ENCODE measurements around the gene ANAPC16.

- TF ChIP-seq ELK1 (IDR thresholded peaks at IDR 0.05; ENCODE audit: low read depth, low read length) (no peak), CTCF (IDR thresholded peaks at IDR 0.05) (no peak), REST (IDR thresholded peaks at IDR 0.05) (no peak), POLR2A (IDR thresholded peaks at IDR 0.05; ENCODE audit: low read length) (no peak), POLR2AphosphoS2 (conservative IDR thresholded peaks at IDR 0.05; ENCODE audit: low read length) (no peak)
Measured at GRCh38 chr10:72174297-72174662, 41.5 kb upstream of the ANAPC16 start.

All from A549 (cell line).